HCEC 1CT (cell line): ENCODE measurements around the gene MOK.
"Not testable (repeated sequence)": the region's sequence is repeated elsewhere in the genome, so short reads cannot be mapped to it uniquely, and the experiment has no call there.

ENCODE experiments used
- DNase-seq: peaks from one replicate; pipeline ENCODE4 v3.0.0-alpha.2; 2017

MOK gene

GRCh38 chr14:102304611-102305506, at the start of gene MOK:
TSS of gene MOK (minus strand) at chr14:102305164. CDS start at chr14:102304968, 196 bp downstream.
- peak; percentile 93 for DNase-seq

- DNase-seq = no peak
These were observed 48.2 kb upstream of the MOK start for GRCh38 chr14:102353126-102353619.

GRCh38 chr14:102352213-102352612, 47.2 kb upstream of the MOK start:
- no peak for DNase-seq

GRCh38 chr14:102351593-102351992, 46.6 kb upstream of the MOK start:
- not testable (repeated sequence) for DNase-seq

- DNase-seq = no peak
These were observed 46.1 kb upstream of the MOK start for GRCh38 chr14:102351023-102351422.

GRCh38 chr14:102348376-102348775, 43.4 kb upstream of the MOK start:
- no peak for DNase-seq

- DNase-seq = no peak
These were observed 41.7 kb upstream of the MOK start for GRCh38 chr14:102346645-102347044.

- no peak for DNase-seq
These were observed 40.3 kb upstream of the MOK start for GRCh38 chr14:102345232-102345631.

GRCh38 chr14:102344485-102344884, 39.5 kb upstream of the MOK start:
- DNase-seq = no peak

- no peak for DNase-seq
These were observed 39.1 kb upstream of the MOK start for GRCh38 chr14:102344084-102344483.

- DNase-seq = no peak
These were observed 37.3 kb upstream of the MOK start for GRCh38 chr14:102342238-102342637.

- no peak for DNase-seq
These were observed 36.6 kb upstream of the MOK start for GRCh38 chr14:102341566-102341965.

GRCh38 chr14:102338724-102339123, 33.8 kb upstream of the MOK start:
- no peak for DNase-seq

GRCh38 chr14:102335163-102335562, 30.2 kb upstream of the MOK start:
- no peak for DNase-seq

GRCh38 chr14:102333795-102334705, 29.1 kb upstream of the MOK start:
- no peak for DNase-seq

- DNase-seq = no peak
These were observed 28.4 kb upstream of the MOK start for GRCh38 chr14:102333390-102333789.

- DNase-seq = no peak
These were observed 25.8 kb upstream of the MOK start for GRCh38 chr14:102330806-102331205.

GRCh38 chr14:102329381-102329780, 24.4 kb upstream of the MOK start:
- not testable (repeated sequence) for DNase-seq

GRCh38 chr14:102326583-102326982, 21.6 kb upstream of the MOK start:
- DNase-seq = no peak

GRCh38 chr14:102325791-102326345, 20.9 kb upstream of the MOK start:
- no peak for DNase-seq

- peak; percentile 77 for DNase-seq
These were observed 18.1 kb upstream of the MOK start for GRCh38 chr14:102323102-102323501.

GRCh38 chr14:102321456-102322422, 16.8 kb upstream of the MOK start:
- no peak for DNase-seq
